ENCODE results near the gene YIPF3. TPM values are rescaled to one million over a fixed set of nuclear protein-coding genes. Genes with fewer than 3 reads are reported as not detected.
"Not testable (repeated sequence)": the region's sequence is repeated elsewhere in the genome, so short reads cannot be mapped to it uniquely, and the experiment has no call there.

YIPF3 gene
- 10 to 100 TPM; 63.2 to 71.8 TPM for total RNA-seq

DNA sequence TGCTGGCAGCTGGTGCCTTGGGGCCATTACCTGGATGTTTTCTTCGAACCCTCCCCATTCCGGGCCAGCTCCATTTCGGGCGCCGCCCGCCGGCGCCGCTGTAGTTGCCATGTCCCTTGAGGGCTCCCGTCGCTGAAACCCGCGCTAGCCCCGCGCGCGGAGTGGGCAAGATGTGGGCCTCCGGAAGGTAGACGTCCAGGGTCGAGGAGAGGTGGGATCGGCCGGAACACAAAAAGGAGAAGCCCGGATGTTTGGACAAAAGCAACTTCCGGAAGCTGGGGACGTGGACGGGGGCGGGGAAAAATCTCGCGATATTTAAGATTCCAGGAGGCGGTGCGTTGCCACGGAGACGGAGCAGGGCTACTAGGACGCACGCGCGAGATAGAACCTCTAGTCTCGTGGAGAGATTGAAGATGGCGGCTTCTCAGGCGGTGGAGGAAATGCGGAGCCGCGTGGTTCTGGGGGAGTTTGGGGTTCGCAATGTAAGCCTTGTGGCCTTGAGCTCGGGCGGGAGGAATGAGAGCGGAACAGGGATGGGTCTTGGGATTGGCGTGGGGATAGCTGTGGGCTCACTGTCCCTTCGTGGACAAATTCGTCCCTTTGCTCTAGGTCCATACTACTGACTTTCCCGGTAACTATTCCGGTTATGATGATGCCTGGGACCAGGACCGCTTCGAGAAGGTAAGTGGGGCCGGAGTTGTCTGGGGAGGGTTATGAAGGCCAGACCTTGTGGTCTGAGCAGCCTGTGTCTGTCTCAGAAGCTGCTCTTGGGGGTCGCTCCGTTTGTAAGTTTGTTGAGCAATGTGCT is at the start of gene YIPF3, which contains the start of gene POLR1C:
Gene YIPF3, minus strand, starts transcription at position 230 of the 808 bp plus-strand sequence. Its CDS starts 119 bp downstream, at position 111.
Gene POLR1C, plus strand, starts transcription at position 393 of the 808 bp plus-strand sequence. Its CDS starts 21 bp downstream, at position 414.
- Mint-ChIP-seq H3K27me3 (no peaks in the 10 kb centered on the region), H3K4me3 (no peak within 1 kb of the TSS), H3K4me1 (peaks cover 17% of the 10 kb centered on the region), H3K36me3 (peaks cover 10% of the 10 kb centered on the region), H3K27ac (no peak within 1 kb of the TSS), H3K9me3 (no peaks in the 10 kb centered on the region)
- peak; percentile 95 for ATAC-seq (ENCODE audit: low read depth)
- DNase-seq, result peak; percentile 91
- POLR2A ChIA-PET, result interaction anchor here (0.7 to 2.9 kb wide), 8 partner anchors 10 to 735 kb away, joined by 3 to 19 read pairs (median 4); partner anchors contain the start of genes BICRAL, GTPBP2, POLH and XPO5

GRCh38 chr6:43559328-43559727 is 42.6 kb upstream of the YIPF3 start:
- Mint-ChIP-seq H3K36me3 (peaks cover 18% of the 10 kb centered on the region), H3K9me3 (no peaks in the 10 kb centered on the region), H3K27ac (no peak overlapping the region), H3K4me1 (no peaks in the 10 kb centered on the region), H3K4me3 (no peak overlapping the region), H3K27me3 (no peaks in the 10 kb centered on the region)
- ATAC-seq (ENCODE audit: low read depth) (no peak), DNase-seq (no peak)
- POLR2A ChIA-PET, result no interaction called here

- POLR2A ChIA-PET, result interaction anchor here (0.6 kb wide), 1 partner anchor 62 kb away, joined by 3 read pairs; no protein-coding TSS in a partner anchor
- not testable (repeated sequence) for ATAC-seq (ENCODE audit: low read depth)
Measured at GRCh38 chr6:43557620-43558019, 40.9 kb upstream of the YIPF3 start.

GRCh38 chr6:43547222-43547621 is 30.5 kb upstream of the YIPF3 start:
- peaks cover 38% of the 10 kb centered on the region for H3K36me3 Mint-ChIP-seq
- H3K27me3 Mint-ChIP-seq, result no peaks in the 10 kb centered on the region
- H3K27ac Mint-ChIP-seq, result no peak overlapping the region
- no peak overlapping the region for H3K4me3 Mint-ChIP-seq
- DNase-seq (no peak), ATAC-seq (ENCODE audit: low read depth) (no peak)
- POLR2A ChIA-PET, result no interaction called here
- no peaks in the 10 kb centered on the region for H3K9me3 Mint-ChIP-seq
- peaks cover 2% of the 10 kb centered on the region for H3K4me1 Mint-ChIP-seq

More at GRCh38 chr6:43557620-43558019, 40.9 kb upstream of the YIPF3 start:
- not testable (repeated sequence) for DNase-seq, H3K4me3 Mint-ChIP-seq, H3K4me1 Mint-ChIP-seq, H3K9me3 Mint-ChIP-seq, H3K27me3 Mint-ChIP-seq, H3K27ac Mint-ChIP-seq
- peaks cover 23% of the 10 kb centered on the region for H3K36me3 Mint-ChIP-seq

DNA sequence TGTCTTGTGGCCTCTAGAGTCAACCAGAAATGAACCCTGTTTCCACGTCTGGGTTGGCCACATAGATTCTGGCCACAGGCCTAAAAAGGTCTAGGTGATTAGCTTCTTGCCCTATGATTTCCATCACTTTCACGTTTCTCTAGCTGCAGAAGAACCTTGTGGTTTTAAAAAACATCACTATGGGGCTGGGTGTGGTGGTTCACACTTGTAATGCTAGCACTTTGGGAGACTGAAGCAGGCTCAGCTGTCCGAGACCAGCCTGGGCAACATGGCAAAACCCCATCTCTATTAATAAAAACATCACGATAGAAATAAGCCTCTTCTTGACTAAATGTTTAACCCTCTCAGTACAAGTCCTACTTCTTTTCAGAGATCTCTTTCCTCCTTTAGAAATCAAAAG is 27.7 kb upstream of the YIPF3 start:
- POLR2A ChIA-PET, result no interaction called here
- DNase-seq, result no peak
- ATAC-seq (ENCODE audit: low read depth), result no peak
- no peak overlapping the region for H3K4me3 Mint-ChIP-seq
- H3K36me3 Mint-ChIP-seq, result peaks cover 40% of the 10 kb centered on the region
- H3K27ac Mint-ChIP-seq, result no peak overlapping the region
- H3K9me3 Mint-ChIP-seq, result no peaks in the 10 kb centered on the region
- H3K4me1 Mint-ChIP-seq, result peaks cover 2% of the 10 kb centered on the region
- H3K27me3 Mint-ChIP-seq, result no peaks in the 10 kb centered on the region

DNA sequence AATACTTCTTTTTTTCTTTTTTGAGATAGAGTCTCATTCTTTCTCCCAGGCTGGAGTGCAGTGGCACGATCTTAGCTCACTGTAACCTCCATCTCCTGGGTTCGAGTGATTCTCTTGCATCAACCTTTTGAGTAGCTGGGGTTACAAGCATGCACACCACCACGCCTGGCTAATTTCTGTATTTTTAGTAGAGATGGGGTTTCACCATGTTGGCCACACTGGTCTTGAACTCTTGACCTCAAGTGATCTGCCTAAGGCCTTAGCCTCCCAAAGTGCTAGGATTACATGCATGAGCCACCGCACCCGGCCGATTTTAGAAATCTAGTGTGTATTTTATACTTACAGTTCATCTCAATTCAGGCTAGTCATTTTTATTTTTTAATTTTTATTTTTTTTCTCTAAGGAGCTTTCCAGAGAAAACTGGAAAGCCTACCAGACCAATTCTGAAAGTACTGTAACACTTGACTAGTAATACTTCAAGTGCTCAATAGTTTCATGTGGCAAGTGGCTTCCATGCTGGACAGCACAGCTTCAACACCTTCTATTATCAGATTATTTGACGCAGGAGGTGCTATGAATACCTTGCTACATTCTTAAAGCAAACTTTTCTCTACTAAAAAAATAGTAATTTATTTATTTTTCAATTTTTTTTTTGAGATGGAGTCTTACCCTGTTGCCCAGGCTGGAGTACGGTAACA is 25.2 kb upstream of the YIPF3 start:
- Mint-ChIP-seq H3K4me1 (peaks cover 2% of the 10 kb centered on the region), H3K36me3 (peaks cover 48% of the 10 kb centered on the region), H3K9me3 (no peaks in the 10 kb centered on the region), H3K27ac (no peak overlapping the region), H3K4me3 (no peak overlapping the region), H3K27me3 (no peaks in the 10 kb centered on the region)
- DNase-seq, result no peak
- POLR2A ChIA-PET, result no interaction called here
- ATAC-seq (ENCODE audit: low read depth), result no peak

DNA sequence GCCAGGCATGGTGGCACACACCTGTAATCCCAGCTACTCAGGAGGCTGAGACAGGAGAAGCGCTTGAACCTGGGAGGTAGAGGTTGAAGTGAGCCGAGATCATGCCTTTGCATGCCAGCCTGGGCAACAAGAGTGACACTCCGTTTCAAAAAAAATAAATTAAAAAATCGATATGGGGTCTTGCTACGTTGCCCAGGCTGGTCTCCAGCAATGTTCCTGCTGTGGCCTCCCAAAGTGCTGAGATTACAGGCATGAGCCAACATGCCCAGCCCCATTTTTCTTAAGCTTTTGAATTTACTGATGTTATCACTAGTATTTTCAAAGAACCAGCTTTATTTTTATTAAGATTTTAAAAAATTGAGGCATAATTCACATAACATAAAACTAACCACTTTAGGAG is 23.8 kb upstream of the YIPF3 start:
- ATAC-seq (ENCODE audit: low read depth) (no peak), DNase-seq (no peak)
- Mint-ChIP-seq H3K27me3 (no peaks in the 10 kb centered on the region), H3K4me3 (no peak overlapping the region), H3K27ac (no peak overlapping the region), H3K4me1 (peaks cover 2% of the 10 kb centered on the region), H3K9me3 (no peaks in the 10 kb centered on the region), H3K36me3 (peaks cover 38% of the 10 kb centered on the region)
- POLR2A ChIA-PET, result no interaction called here

DNA sequence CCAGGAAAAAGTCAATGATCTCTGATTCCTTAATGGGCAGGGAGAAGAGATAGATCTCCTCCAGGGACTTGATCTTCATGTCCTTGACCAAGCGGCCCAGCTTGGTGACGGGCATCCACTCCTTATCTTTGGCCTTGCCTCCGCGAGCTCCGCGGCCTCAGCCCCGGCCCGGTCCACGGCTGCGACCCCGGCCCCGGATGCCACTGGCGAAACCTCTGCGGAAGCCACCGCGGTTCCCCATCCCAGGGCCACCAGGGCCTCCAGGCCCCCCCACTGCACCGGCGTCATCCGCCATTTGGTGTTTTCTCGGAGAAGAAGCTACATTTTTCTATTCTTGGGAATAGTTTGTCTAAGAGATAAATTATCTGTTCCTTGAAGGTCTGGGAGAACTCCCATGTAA is 22.7 kb upstream of the YIPF3 start:
- H3K27ac Mint-ChIP-seq; H3K4me3 Mint-ChIP-seq; ATAC-seq (ENCODE audit: low read depth); DNase-seq; H3K4me1 Mint-ChIP-seq; H3K27me3 Mint-ChIP-seq; H3K9me3 Mint-ChIP-seq; POLR2A ChIA-PET: not testable (repeated sequence)
- H3K36me3 Mint-ChIP-seq, result peaks cover 34% of the 10 kb centered on the region

- H3K27ac Mint-ChIP-seq; H3K4me1 Mint-ChIP-seq; ATAC-seq (ENCODE audit: low read depth); H3K9me3 Mint-ChIP-seq; DNase-seq; H3K27me3 Mint-ChIP-seq; H3K4me3 Mint-ChIP-seq: not testable (repeated sequence)
- H3K36me3 Mint-ChIP-seq, result peaks cover 32% of the 10 kb centered on the region
- POLR2A ChIA-PET, result interaction anchor here (1.1 kb wide), 1 partner anchor 9 kb away, joined by 3 read pairs; no protein-coding TSS in a partner anchor
Measured at GRCh38 chr6:43538986-43539385, 22.3 kb upstream of the YIPF3 start.

GRCh38 chr6:43532201-43532600 is 15.5 kb upstream of the YIPF3 start:
- no peaks in the 10 kb centered on the region for H3K4me1 Mint-ChIP-seq
- H3K27ac Mint-ChIP-seq, result no peak overlapping the region
- no peaks in the 10 kb centered on the region for H3K9me3 Mint-ChIP-seq
- ATAC-seq (ENCODE audit: low read depth) (no peak), DNase-seq (no peak)
- peaks cover 28% of the 10 kb centered on the region for H3K36me3 Mint-ChIP-seq
- no peak overlapping the region for H3K4me3 Mint-ChIP-seq
- POLR2A ChIA-PET, result interaction anchor here (0.6 kb wide), 1 partner anchor 12 kb away, joined by 3 read pairs; no protein-coding TSS in a partner anchor
- H3K27me3 Mint-ChIP-seq, result no peaks in the 10 kb centered on the region

DNA sequence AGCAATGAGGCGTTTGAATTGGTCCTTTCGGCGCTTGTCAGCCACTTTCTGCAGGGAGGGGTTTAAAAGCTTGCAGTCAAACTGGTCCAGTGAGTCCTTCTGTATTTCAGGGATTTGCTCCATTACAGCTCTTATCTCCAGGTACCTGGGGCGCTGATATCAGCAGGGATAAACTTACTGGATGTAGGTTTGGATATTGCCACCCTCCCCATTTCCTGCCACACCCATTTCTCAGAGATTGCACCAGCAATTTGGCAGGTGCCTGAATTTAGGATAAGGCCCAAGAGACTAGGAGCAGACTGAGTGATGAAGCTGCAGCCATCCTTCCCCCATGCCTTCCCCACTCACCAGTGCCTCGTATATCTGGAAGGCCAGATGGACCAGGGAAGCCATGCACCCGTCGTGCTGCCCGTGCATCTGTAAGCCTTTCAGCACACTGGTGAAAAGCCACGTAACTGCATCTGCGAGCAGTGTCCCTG is 7.8 kb upstream of the YIPF3 start:
- H3K4me1 Mint-ChIP-seq, result no peaks in the 10 kb centered on the region
- no peak overlapping the region for H3K4me3 Mint-ChIP-seq
- H3K9me3 Mint-ChIP-seq, result no peaks in the 10 kb centered on the region
- POLR2A ChIA-PET, result interaction anchor here (0.5 to 0.6 kb wide), 2 partner anchors 45 to 1146 kb away, joined by 3 to 4 read pairs; no protein-coding TSS in a partner anchor
- H3K27ac Mint-ChIP-seq, result peak overlapping the region; percentile 15
- H3K27me3 Mint-ChIP-seq, result no peaks in the 10 kb centered on the region
- DNase-seq (no peak), ATAC-seq (ENCODE audit: low read depth) (no peak)
- peaks cover 24% of the 10 kb centered on the region for H3K36me3 Mint-ChIP-seq

DNA sequence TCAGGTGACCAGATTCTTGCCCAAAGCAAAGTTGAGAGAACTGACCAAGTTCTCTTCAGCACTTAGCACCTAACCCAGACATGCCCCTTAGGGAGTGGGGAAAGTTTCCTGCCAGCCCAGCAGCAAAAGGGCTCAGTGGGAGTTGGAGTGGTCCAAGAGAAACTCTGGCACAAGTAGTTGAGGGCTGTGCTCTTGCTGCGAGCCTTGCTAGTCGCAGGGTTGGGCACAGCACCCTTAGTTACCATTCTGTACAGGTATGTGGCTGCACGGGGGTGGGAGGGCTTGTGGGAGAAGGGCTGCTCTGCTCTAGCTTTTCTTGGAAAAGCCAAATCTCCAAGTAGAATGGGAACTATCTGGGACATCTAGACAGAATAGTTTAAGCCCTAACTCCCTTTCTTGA is 6.6 kb upstream of the YIPF3 start:
- no peak for ATAC-seq (ENCODE audit: low read depth)
- H3K36me3 Mint-ChIP-seq, result peaks cover 23% of the 10 kb centered on the region
- H3K9me3 Mint-ChIP-seq, result no peaks in the 10 kb centered on the region
- DNase-seq, result no peak
- H3K27me3 Mint-ChIP-seq, result no peaks in the 10 kb centered on the region
- POLR2A ChIA-PET, result no interaction called here
- no peak overlapping the region for H3K4me3 Mint-ChIP-seq
- no peak overlapping the region for H3K27ac Mint-ChIP-seq
- no peaks in the 10 kb centered on the region for H3K4me1 Mint-ChIP-seq

DNA sequence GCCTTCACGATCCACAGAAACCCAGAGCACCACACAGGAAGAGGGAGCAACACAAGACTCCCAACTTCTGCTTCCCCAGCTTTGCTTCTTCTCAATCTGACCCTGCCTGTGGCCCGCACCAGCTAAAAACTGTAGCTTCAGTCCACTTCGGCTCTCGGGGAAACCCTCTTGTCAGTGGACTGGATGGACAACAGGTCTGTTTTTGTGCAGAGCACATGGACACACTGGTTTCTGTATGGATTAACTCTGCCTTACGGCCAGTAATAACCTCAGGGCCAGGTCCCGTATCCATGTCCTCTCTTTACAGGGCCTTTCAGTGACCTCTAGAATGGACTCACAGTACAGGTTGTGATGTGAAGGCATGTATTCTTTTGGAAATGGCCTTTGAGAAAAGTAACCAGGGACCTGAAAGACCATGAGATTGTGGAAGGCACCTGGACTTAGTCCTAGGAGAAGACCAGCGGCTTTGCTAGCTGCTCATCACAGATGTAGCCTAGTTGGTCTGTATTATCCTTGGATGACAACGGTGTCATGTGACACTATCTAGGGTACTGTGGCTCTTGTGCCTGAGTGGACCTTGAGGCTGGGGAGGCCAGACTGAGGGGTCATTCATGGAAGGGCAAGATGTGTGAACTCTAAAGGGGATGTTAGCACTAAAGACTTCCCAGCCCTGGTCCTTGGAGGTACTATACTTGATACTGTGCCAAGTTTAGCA is 6.0 kb upstream of the YIPF3 start:
- H3K4me1 Mint-ChIP-seq, result no peaks in the 10 kb centered on the region
- ATAC-seq (ENCODE audit: low read depth) (no peak), DNase-seq (no peak)
- no peak overlapping the region for H3K4me3 Mint-ChIP-seq
- POLR2A ChIA-PET, result no interaction called here
- H3K36me3 Mint-ChIP-seq, result peaks cover 20% of the 10 kb centered on the region
- H3K27me3 Mint-ChIP-seq, result no peaks in the 10 kb centered on the region
- H3K9me3 Mint-ChIP-seq, result no peaks in the 10 kb centered on the region
- no peak overlapping the region for H3K27ac Mint-ChIP-seq
